ENCODE results near the gene CANT1.
"Not testable (repeated sequence)": the region's sequence is repeated elsewhere in the genome, so short reads cannot be mapped to it uniquely, and the experiment has no call there.

The CANT1 gene

DNA sequence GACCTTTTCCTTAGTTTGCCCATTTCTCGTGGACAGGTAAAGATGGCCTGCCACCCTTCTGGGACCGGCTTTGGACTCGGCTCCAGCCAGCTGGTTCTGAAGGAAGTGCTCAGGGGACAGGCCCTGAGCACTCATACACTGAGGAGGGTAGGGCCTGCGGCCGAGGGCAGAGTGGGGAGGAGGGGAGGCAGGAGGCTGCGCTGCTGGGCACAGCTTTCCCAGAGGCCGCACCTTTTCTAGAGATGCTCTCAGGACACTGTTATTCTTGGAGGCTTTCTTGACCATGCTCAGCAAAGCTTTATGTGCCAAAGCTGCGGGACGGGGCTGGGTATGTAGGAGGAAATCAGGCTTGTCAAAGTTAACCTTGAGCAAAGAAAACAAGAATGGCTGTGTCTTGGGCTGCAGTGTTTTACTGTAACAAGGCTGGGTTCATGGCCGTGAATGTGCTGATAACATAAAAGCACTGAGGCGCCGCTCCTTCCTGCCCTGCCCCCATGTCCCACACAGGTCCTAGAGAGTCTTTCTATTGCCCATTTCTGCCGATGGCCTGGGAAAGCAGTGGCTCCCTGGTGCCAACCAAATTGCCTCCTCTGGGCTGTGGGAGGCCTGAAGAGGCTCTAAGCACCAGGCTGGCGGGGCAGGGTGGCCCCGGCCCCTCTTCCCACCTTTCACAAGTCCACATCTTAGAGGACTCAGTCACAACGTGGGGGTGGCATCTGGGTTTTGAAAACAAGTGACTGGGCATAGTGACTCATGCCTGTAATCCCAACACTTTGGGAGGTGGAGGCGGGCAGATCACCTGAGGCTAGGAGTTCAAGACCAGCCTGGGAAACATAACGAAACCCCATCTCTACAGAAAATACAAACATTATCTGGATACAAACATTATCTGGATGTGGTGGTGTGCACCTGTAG is 62.1 kb downstream of the CANT1 start:
- H3K4me3 ChIP-seq (ENCODE audit: low read depth, low read length): no peak overlapping the region
- no peak for DNase-seq (ENCODE audit: low read depth)

DNA sequence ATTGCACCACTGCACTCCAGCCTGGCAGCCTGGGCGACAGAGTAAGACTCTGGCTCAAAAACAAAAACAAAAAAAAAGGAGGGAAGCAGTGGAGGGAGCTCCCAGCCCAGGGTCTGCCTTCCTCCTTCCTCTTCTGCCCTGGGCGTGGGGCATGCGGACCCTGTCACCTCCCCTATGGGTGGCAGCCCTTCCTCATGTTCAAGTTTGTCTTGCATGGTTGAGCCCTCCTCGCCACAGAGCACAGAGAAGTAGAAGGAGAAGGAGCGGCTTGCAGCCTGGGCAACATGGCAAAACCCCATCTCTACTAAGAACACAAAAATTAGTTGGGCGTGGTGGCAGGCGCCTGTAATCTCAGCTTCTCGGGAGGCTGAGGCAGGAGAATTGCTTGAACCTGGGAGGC is 62.9 kb downstream of the CANT1 start:
- DNase-seq (ENCODE audit: low read depth): no peak
- no peak overlapping the region for H3K4me3 ChIP-seq (ENCODE audit: low read depth, low read length)

DNA sequence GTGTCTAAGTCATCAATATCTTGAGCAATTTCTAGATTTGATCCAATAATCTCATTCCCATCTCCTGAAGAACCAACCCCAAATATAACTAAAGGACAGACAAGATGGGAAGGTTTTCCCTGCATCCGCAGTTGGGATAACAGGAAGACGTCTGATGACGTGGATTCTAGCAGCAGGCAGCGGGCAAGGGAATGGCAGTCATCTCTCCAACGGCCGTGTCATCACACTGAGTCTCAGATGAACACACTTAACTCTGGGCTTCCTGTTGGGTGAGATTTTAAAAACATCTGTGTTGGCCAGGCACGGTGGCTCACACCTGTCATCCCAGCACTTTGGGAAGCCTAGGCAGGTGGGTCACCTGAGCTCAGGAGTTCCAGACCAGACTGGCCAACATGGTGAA is 63.4 kb downstream of the CANT1 start:
- no peak for DNase-seq (ENCODE audit: low read depth)
- no peak overlapping the region for H3K4me3 ChIP-seq (ENCODE audit: low read depth, low read length)

DNA sequence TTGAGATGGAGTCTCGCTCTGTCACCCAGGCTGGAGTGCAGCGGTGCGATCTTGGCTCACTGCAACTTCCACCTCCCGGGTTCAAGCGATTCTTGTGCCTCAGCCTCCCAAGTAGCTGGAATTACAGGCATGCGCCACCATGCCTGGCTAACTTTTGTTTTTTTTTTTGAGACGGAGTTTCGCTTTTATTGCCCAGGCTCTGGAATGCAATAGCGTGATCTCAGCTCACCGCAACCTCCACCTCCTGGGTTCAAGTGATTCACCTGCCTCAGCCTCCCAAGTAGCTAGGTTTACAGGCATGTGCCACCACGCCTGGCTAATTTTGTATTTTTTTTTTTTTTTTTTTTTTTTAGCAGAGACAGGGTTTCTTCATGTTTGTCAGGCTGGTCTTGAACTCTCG is 64.1 kb downstream of the CANT1 start:
- DNase-seq (ENCODE audit: low read depth); H3K4me3 ChIP-seq (ENCODE audit: low read depth, low read length): not testable (repeated sequence)

DNA sequence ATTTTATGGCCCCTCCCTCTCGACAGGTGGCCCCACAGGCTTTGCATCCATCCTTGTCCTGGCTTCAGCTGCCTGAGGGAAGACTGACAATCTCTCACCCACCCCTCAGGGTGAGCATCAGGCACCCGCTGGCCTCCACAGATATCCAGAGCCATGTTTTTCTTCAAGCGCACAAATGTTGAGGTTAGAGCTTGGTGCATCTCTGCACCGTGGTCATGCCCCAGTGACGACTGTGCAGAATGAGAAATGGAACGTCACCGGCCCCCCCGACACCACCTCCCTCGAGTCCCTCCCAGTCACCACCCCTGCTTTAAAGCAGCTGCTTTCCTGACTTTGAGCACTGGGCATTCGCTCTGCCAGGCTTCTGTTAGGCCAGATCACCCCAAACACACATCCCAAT is 64.6 kb downstream of the CANT1 start:
- no peak for DNase-seq (ENCODE audit: low read depth)

DNA sequence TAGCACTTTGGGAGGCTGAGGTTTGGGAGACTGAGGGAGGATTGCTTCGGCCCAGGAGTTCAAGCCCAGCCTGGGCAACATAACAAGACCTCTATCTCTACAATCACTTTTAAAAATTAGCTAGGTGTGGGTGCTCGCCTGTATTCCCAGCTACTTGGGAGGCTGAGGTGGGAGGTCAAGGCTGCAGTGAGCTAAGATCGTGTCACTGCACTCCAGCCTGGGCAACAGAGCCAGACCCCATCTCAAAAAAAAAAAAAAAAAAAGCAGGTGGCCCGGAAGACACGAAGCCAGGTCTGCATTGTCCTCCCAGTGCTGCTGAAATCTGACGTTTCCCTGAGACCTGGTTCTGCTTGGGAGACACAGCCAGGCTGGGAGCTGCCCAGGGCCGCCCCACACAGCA is 65.5 kb downstream of the CANT1 start:
- no peak overlapping the region for H3K4me3 ChIP-seq (ENCODE audit: low read depth, low read length)
- no peak for DNase-seq (ENCODE audit: low read depth)

More for the DNA sequence above, 64.6 kb downstream of the CANT1 start:
- no peak overlapping the region for H3K4me3 ChIP-seq (ENCODE audit: low read depth, low read length)

All from skeletal muscle cell (primary cell).